GM12891 (cell line): ENCODE measurements around the gene ZNF644.
"Not testable (repeated sequence)": the region's sequence is repeated elsewhere in the genome, so short reads cannot be mapped to it uniquely, and the experiment has no call there.

Experiments
- PAX5 ChIP-seq: IDR thresholded peaks from 2 replicates; pipeline ENCODE4 v1.6.1; 2011; ENCODE audit warnings: low read length, moderate library complexity, mild to moderate bottlenecking; ENCODE audit not compliant: insufficient read depth, severe bottlenecking
- POLR2A ChIP-seq: IDR thresholded peaks from 2 replicates; pipeline ENCODE4 v1.6.1; 2011; ENCODE audit warnings: low read depth, low read length, control low read depth
- POLR2AphosphoS5 ChIP-seq: IDR thresholded peaks from 2 replicates; pipeline ENCODE4 v1.6.1; 2011; ENCODE audit warnings: low read depth, low read length, control low read depth
- POU2F2 ChIP-seq: IDR thresholded peaks from 2 replicates; pipeline ENCODE4 v1.6.1; 2011; ENCODE audit warnings: low read depth, mild to moderate bottlenecking, control low read depth, low read length, moderate library complexity
- SPI1 ChIP-seq: IDR thresholded peaks from 2 replicates; pipeline ENCODE4 v1.6.1; 2011; ENCODE audit warnings: low read depth, low read length, control low read depth
- TAF1 ChIP-seq: IDR thresholded peaks from 2 replicates; pipeline ENCODE4 v1.6.1; 2011; ENCODE audit warnings: low read depth, low read length, control low read depth

DNA sequence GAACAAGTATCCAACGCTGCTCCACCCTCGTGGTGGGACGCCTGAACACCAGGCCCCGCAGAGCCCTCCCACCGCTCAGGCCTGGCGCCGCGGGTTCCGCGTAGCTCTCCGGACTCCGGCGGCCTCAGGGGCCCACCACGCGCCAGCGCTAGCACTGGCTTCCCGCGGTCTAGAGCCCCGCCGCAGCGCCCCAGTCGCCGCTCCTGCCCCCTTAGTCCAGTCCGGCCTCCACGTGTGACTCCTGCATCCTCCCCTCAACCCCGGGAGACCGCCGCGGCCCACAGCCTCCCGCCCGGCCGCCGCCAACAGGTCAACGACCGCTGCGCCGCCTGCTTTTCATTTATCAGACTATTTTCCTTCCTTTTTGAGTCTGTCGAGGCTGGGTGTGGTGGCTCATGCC is 128.2 kb downstream of the ZNF644 start:
- not testable (repeated sequence) for TF ChIP-seq POLR2A, PAX5, POLR2AphosphoS5, TAF1, POU2F2, SPI1
